NCI-H187 treated with DMSO at 0.1 percent for 48 hours (cell line): ENCODE data around the gene GNA14.
"Not testable (repeated sequence)": the region's sequence is repeated elsewhere in the genome, so short reads cannot be mapped to it uniquely, and the experiment has no call there.

Experiments used
- DNase-seq: peaks from one replicate; lab custom pipeline; 2025; lab: John Stamatoyannopoulos, UW

GNA14 gene

GRCh38 chr9:77588271-77588937 lies 59.7 kb downstream of the GNA14 start:
- DNase-seq: no peak

GRCh38 chr9:77587851-77588250 lies 60.3 kb downstream of the GNA14 start:
- no peak for DNase-seq

- DNase-seq: no peak
Observed at GRCh38 chr9:77587042-77587441, 61.1 kb downstream of the GNA14 start.

GRCh38 chr9:77586591-77586990 lies 61.5 kb downstream of the GNA14 start:
- no peak for DNase-seq

GRCh38 chr9:77585335-77585786 lies 62.8 kb downstream of the GNA14 start:
- no peak for DNase-seq

GRCh38 chr9:77584927-77585326 lies 63.2 kb downstream of the GNA14 start:
- DNase-seq: not testable (repeated sequence)

- DNase-seq: no peak
Observed at GRCh38 chr9:77582961-77583576, 65.1 kb downstream of the GNA14 start.

- DNase-seq: no peak
Observed at GRCh38 chr9:77582525-77582924, 65.6 kb downstream of the GNA14 start.

- DNase-seq: no peak
Observed at GRCh38 chr9:77575785-77576184, 72.3 kb downstream of the GNA14 start.

- DNase-seq: no peak
Observed at GRCh38 chr9:77569335-77569734, 78.8 kb downstream of the GNA14 start.

GRCh38 chr9:77563174-77563573 lies 84.9 kb downstream of the GNA14 start:
- DNase-seq: no peak

GRCh38 chr9:77562019-77562748 lies 85.9 kb downstream of the GNA14 start:
- no peak for DNase-seq

- DNase-seq: no peak
Observed at GRCh38 chr9:77561331-77562018, 86.6 kb downstream of the GNA14 start.

GRCh38 chr9:77556396-77556795 lies 91.7 kb downstream of the GNA14 start:
- no peak for DNase-seq

GRCh38 chr9:77554586-77555105 lies 93.5 kb downstream of the GNA14 start:
- no peak for DNase-seq

- DNase-seq: no peak
Observed at GRCh38 chr9:77547106-77547730, 100.9 kb downstream of the GNA14 start.

GRCh38 chr9:77546376-77546950 lies 101.7 kb downstream of the GNA14 start:
- no peak for DNase-seq

- DNase-seq: no peak
Observed at GRCh38 chr9:77544546-77544945, 103.6 kb downstream of the GNA14 start.

- no peak for DNase-seq
Observed at GRCh38 chr9:77543131-77543822, 104.8 kb downstream of the GNA14 start.

- DNase-seq: no peak
Observed at GRCh38 chr9:77541600-77541999, 106.5 kb downstream of the GNA14 start.

- DNase-seq: no peak
Observed at GRCh38 chr9:77541055-77541454, 107.1 kb downstream of the GNA14 start.
